ENCODE measurements around the gene FMR1NB.

FMR1NB gene

DNA sequence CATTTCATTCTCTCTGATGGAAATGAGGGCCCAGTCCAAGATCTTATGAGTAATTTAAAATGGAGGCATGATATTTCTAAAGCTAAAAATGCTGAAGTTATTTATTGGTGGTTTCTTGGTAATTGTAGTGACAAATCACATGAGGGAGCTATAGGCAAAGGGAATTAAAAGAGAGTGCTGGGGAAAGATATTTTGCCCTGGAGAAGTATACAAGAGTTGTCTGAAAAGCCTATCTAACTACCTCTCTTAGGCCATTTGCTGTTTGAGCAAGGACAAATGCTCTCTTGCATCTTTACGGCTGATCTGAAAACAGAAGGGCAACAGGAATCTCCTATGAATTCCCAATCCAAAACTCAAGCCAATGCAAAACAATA, 89.4 kb downstream of the FMR1NB start:
- DNase-seq (ENCODE audit: low read depth in 2 of 2): no peak
